B cell (primary cell): ENCODE data around the gene UBXN6. TPM values are rescaled to one million over a fixed set of nuclear protein-coding genes. Genes with fewer than 3 reads are reported as not detected.
A peak's percentile ranks its signal among the peaks of the same experiment; 100 is the strongest.

Experiments used
- ATAC-seq: fragments of 200-7000 bp; cut with Tn5 transposase; one replicate; pipeline ENCODE4 v1.10.0; 2021; ENCODE audit warnings: low read depth, mild to moderate bottlenecking, moderate number of reproducible peaks, moderate library complexity
- CTCF ChIA-PET: fragments of 350-600 bp; sonication (Branson Sonifier 250); formaldehyde crosslinking; loops from one replicate; lab custom pipeline; 2021; ENCODE audit warnings: antibody characterized with exemption, inconsistent platforms; lab: Charles Lee
- POLR2A ChIA-PET: fragments of 350-600 bp; sonication (Branson Sonifier 250); formaldehyde crosslinking; loops from one replicate; lab custom pipeline; 2021; ENCODE audit warnings: antibody characterized with exemption; lab: Charles Lee
- DNase-seq: peaks from one replicate; pipeline ENCODE4 v3.0.0; 2013
- H2AFZ ChIP-seq: 2 replicates; pipeline ENCODE4 v1.6.1; 2012; ENCODE audit warnings: mild to moderate bottlenecking, low read depth, low read length; ENCODE audit not compliant: insufficient read depth, poor library complexity, severe bottlenecking
- H3K27ac ChIP-seq, 2 donors: 1 replicate in 1 of 2; 2 replicates in 1 of 2; pipeline ENCODE4 v1.5.1; 2012 to 2013; ENCODE audit warnings: low read length in 2 of 2, mild to moderate bottlenecking in 2 of 2, moderate library complexity in 1 of 2
- H3K27me3 ChIP-seq, 4 experiments: fragments of 200-600 bp in 1 of 4; sonication (generic) in 1 of 4; replicated peaks in 1 of 4; 1 replicate in 2 of 4; 2 replicates in 2 of 4; pipeline versions ENCODE4 v1.6.1 to v1.7.0; 2013 to 2016; ENCODE audit warnings: low read length in 3 of 4, mild to moderate bottlenecking in 2 of 4, mixed read lengths in 1 of 4, moderate library complexity in 1 of 4; ENCODE audit not compliant: insufficient read depth in 4 of 4, control insufficient read depth in 3 of 4; ENCODE audit errors: control extremely low read depth in 1 of 4
- H3K36me3 ChIP-seq, 2 experiments: replicated peaks in 1 of 2; 1 replicate in 1 of 2; 2 replicates in 1 of 2; pipeline versions ENCODE4 v1.6.1 to v1.7.1; 2013; ENCODE audit warnings: low read length in 1 of 2; ENCODE audit not compliant: insufficient read depth in 2 of 2, control insufficient read depth in 1 of 2; ENCODE audit errors: control extremely low read depth in 1 of 2, extremely low read depth in 1 of 2
- H3K4me1 ChIP-seq, 2 donors: fragments of 200-600 bp in 1 of 2; sonication (generic) in 1 of 2; 1 replicate in 1 of 2; 2 replicates in 1 of 2; pipeline versions ENCODE4 v1.5.1 to v1.6.1; 2013 to 2017; ENCODE audit warnings: low read length in 2 of 2; ENCODE audit not compliant: control insufficient read depth in 2 of 2, insufficient read depth in 2 of 2
- H3K4me2 ChIP-seq: replicated peaks from 2 replicates; pipeline ENCODE3; 2012; ENCODE audit warnings: mild to moderate bottlenecking, low read depth, low read length; ENCODE audit not compliant: poor library complexity, severe bottlenecking
- H3K4me3 ChIP-seq, 5 experiments: fragments of 200-600 bp in 1 of 5; sonication (generic) in 1 of 5; 1 replicate in 3 of 5; 2 replicates in 2 of 5; pipeline versions ENCODE4 v1.5.1 to v1.7.0; 2011 to 2016; ENCODE audit warnings: low read length in 4 of 5, mild to moderate bottlenecking in 4 of 5, low read depth in 2 of 5, control low read depth in 1 of 5, moderate library complexity in 1 of 5; ENCODE audit not compliant: insufficient read depth in 1 of 5; ENCODE audit errors: control extremely low read depth in 1 of 5, extremely low read depth in 1 of 5
- H3K79me2 ChIP-seq: fragments of 200-600 bp; sonication (generic); one replicate; pipeline ENCODE4 v1.6.0; 2016; ENCODE audit warnings: low read length; ENCODE audit not compliant: control insufficient read depth, insufficient read depth
- H3K9ac ChIP-seq: fragments of 200-600 bp; sonication (generic); 2 replicates; pipeline ENCODE4 v1.6.1; 2017; ENCODE audit warnings: mild to moderate bottlenecking, low read length, moderate library complexity
- H3K9me3 ChIP-seq, 3 donors: one replicate each; pipeline versions ENCODE4 v1.6.1 to v1.7.1; 2013; ENCODE audit warnings: low read length in 2 of 3; ENCODE audit not compliant: control insufficient read depth in 2 of 3, insufficient read depth in 1 of 3; ENCODE audit errors: control extremely low read depth in 1 of 3
- H4K20me1 ChIP-seq: 2 replicates; pipeline ENCODE4 v1.6.0; 2012; ENCODE audit warnings: mild to moderate bottlenecking, low read length; ENCODE audit not compliant: insufficient read depth, control insufficient read depth, poor library complexity, severe bottlenecking
- H3K27ac Mint-ChIP-seq: one replicate; pipeline ENCODE4 v1.8.0; 2021; ENCODE audit warnings: mixed read lengths
- H3K27me3 Mint-ChIP-seq: one replicate; pipeline ENCODE4 v1.8.0; 2021; ENCODE audit warnings: mixed read lengths
- H3K4me1 Mint-ChIP-seq: one replicate; pipeline ENCODE4 v1.8.0; 2021; ENCODE audit warnings: mixed read lengths
- H3K4me3 Mint-ChIP-seq: one replicate; pipeline ENCODE4 v1.8.0; 2021; ENCODE audit warnings: mixed read lengths
- H3K9me3 Mint-ChIP-seq: one replicate; pipeline ENCODE4 v1.8.0; 2022; ENCODE audit warnings: mixed read lengths; ENCODE audit not compliant: insufficient read depth
- EZH2 ChIP-seq: IDR thresholded peaks from 2 replicates; pipeline ENCODE4 v1.6.1; 2012; ENCODE audit warnings: borderline replicate concordance, low read depth, mild to moderate bottlenecking, moderate library complexity, low read length; ENCODE audit not compliant: insufficient read depth, poor library complexity, severe bottlenecking
- WGBS: methylation state at CpG from one replicate; pipeline ENCODE4 v1.1.5; 2013; ENCODE audit warnings: missing lambda C conversion rate; ENCODE audit not compliant: insufficient coverage; 5-methylcytosine and 5-hydroxymethylcytosine counted together
- intact Hi-C: fragments of 100-400 bp; cut with micrococcal nuclease; formaldehyde crosslinking; loops from one replicate; pipeline ENCODE4 v1.10.0; 2022
- polyA plus RNA-seq: library from polyadenylated mRNA; depleted of rRNA; stranded (reverse); fragments of >200 nt; gene quantifications from 2 replicates; pipeline ENCODE4 v1.2.3, GENCODE V29; 2012
- total RNA-seq, 2 donors: library from RNA; stranded (reverse); fragments of 120-200 nt in 1 of 2; gene quantifications; 1 replicate in 1 of 2; 2 replicates in 1 of 2; pipeline versions ENCODE4 v1.2.3 to v1.2.4, GENCODE V29; 2013 to 2022
- TF ChIP-seq, protein P1 (sequence below): fragments of 200-600 bp; IDR thresholded peaks from one replicate; pipeline ENCODE4 v1.8.0; 2022; ENCODE audit warnings: antibody characterized with exemption, mild to moderate bottlenecking

Gene UBXN6
- total and polyA plus RNA-seq, 2 donors (not counting 1 experiment from before 2014, with no cell fraction given) = 75.8 to 76.6 TPM

DNA sequence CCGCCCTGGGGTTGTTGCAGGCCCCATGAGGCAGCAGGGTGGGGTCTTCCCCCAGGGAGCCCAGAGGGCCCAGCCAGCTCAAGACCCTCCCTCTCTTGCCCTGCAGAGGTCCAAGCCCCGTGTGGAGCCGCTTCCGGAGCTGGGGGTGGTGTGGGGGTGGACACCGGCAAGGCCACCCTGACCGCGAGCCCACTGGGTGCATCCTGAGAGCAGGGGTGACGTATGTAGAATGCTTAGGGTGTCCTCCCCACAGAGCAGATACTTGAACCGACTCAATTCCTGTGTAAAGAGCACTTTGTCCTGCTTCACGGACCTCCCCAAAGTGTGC is 14.8 kb downstream of the UBXN6 start:
- Histone ChIP-seq H3K9ac (no peak overlapping the region), H2AFZ (no peak overlapping the region), H3K36me3 (peaks cover 0 to 36% of the 10 kb centered on the region in 2 experiments), H3K9me3 (no peaks in the 10 kb centered on the region), H3K4me2 (peak overlapping the region; percentile 48), H3K27ac (peak overlapping the region in 1 of 2 donors; percentile 60), H3K79me2 (peaks cover 4% of the 10 kb centered on the region), H4K20me1 (no peaks in the 10 kb centered on the region), H3K27me3 (no peaks in the 10 kb centered on the region), H3K4me1 (peaks cover 8 to 13% of the 10 kb centered on the region in 2 donors), H3K4me3 (peak overlapping the region in 1 of 5 experiments; percentile 26)
- POLR2A ChIA-PET = no interaction called here
- no peak overlapping the region for H3K4me3 Mint-ChIP-seq
- DNase-seq = no peak
- ATAC-seq = no peak
- 87% methylated on average over 8 of the region's 10 CpGs for WGBS
- intact Hi-C loops = no loop called here
- no peak overlapping the region for H3K27ac Mint-ChIP-seq
- TF ChIP-seq, protein P1, sequence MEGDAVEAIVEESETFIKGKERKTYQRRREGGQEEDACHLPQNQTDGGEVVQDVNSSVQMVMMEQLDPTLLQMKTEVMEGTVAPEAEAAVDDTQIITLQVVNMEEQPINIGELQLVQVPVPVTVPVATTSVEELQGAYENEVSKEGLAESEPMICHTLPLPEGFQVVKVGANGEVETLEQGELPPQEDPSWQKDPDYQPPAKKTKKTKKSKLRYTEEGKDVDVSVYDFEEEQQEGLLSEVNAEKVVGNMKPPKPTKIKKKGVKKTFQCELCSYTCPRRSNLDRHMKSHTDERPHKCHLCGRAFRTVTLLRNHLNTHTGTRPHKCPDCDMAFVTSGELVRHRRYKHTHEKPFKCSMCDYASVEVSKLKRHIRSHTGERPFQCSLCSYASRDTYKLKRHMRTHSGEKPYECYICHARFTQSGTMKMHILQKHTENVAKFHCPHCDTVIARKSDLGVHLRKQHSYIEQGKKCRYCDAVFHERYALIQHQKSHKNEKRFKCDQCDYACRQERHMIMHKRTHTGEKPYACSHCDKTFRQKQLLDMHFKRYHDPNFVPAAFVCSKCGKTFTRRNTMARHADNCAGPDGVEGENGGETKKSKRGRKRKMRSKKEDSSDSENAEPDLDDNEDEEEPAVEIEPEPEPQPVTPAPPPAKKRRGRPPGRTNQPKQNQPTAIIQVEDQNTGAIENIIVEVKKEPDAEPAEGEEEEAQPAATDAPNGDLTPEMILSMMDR = no peak
- no peak for TF ChIP-seq EZH2
- no peaks in the 10 kb centered on the region for H3K27me3 Mint-ChIP-seq
- H3K9me3 Mint-ChIP-seq = no peaks in the 10 kb centered on the region
- CTCF ChIA-PET = no interaction called here
- H3K4me1 Mint-ChIP-seq = peaks cover 14% of the 10 kb centered on the region

DNA sequence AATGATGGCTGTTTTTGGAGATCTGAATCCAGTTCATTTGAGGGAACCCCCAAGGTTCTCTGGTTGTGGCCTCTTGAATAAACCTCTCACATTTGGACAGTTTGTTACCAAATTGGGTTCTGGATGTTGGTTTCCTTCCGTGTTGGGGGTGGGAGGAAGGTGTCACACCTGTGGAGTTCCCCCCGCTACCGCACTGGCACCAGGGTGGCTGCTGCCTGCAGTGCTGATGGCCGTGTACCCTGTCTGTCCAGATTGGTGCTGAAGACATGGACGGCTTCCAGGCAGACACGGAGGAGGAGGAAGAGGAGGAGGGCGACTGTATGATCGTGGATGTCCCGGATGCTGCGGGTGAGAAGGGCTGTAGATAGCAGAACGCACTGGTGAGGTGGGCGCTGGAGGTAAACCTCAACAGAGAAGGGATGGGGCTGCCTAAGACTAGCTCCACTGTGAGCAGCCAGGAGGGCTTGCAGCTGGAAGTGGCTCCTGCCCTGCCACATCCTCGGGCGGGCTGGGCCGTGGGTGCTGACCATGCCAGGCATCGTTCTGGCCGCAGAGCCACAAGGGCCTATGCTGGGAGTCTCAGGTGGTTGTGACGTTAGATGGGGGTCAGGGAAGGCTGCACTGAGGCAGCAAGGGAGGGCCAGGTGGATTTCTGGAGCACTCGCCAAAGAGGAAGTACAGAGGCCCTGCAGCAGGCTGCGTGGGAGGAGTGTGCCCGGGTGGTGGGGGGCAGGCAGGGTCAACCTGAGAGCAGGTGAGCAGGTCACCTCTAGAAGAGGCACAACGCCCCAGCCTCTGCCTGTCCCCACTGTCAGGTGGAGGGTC is 15.4 kb downstream of the UBXN6 start:
- H3K27me3 ChIP-seq = no peaks in the 10 kb centered on the region
- TF ChIP-seq EZH2 = no peak
- TF ChIP-seq, protein P1 = no peak
- intact Hi-C loops = no loop called here
- H2AFZ ChIP-seq = peak overlapping the region; percentile 10
- Mint-ChIP-seq H3K27ac (peak overlapping the region; percentile 82), H3K9me3 (no peaks in the 10 kb centered on the region), H3K27me3 (no peaks in the 10 kb centered on the region), H3K4me1 (peaks cover 14% of the 10 kb centered on the region), H3K4me3 (peak overlapping the region; percentile 70)
- H3K9ac ChIP-seq = no peak overlapping the region
- ATAC-seq (peak; percentile 49), DNase-seq (peak; percentile 41)
- H3K4me3 ChIP-seq = peak overlapping the region in 1 of 5 experiments; percentile 26
- H3K9me3 ChIP-seq = no peaks in the 10 kb centered on the region
- H3K79me2 ChIP-seq = peaks cover 4% of the 10 kb centered on the region
- peaks cover 8 to 13% of the 10 kb centered on the region in 2 donors for H3K4me1 ChIP-seq
- peak overlapping the region; percentile 48 for H3K4me2 ChIP-seq
- POLR2A ChIA-PET = no interaction called here
- H4K20me1 ChIP-seq = no peaks in the 10 kb centered on the region
- H3K27ac ChIP-seq = peak overlapping the region; percentile 7 to 60
- CTCF ChIA-PET = no interaction called here
- 74% methylated on average over 21 of the region's 22 CpGs for WGBS
- peaks cover 0 to 30% of the 10 kb centered on the region in 2 experiments for H3K36me3 ChIP-seq
